GM23248 (cell line): ENCODE data around the gene ZDHHC24.

Experiments
- EZH2 ChIP-seq: fragments of 200-600 bp; sonication (generic); IDR thresholded peaks from 2 replicates; pipeline ENCODE4 v1.6.1; 2018; ENCODE audit warnings: antibody characterized with exemption, mild to moderate bottlenecking; ENCODE audit not compliant: insufficient read depth, poor library complexity, severe bottlenecking
- EZH2phosphoT487 ChIP-seq: fragments of 200-600 bp; sonication (generic); IDR thresholded peaks from 2 replicates; pipeline ENCODE4 v1.6.1; 2018; ENCODE audit warnings: antibody characterized with exemption, moderate library complexity, mild to moderate bottlenecking, low read depth; ENCODE audit not compliant: insufficient read depth

GRCh38 chr11:66562907-66563583 lies 17.2 kb upstream of the ZDHHC24 start:
- TF ChIP-seq EZH2phosphoT487 (no peak), EZH2 (no peak)
